ENCODE data around the gene QRSL1. TPM values are rescaled to one million over a fixed set of nuclear protein-coding genes. Genes with fewer than 3 reads are reported as not detected.
A peak's percentile ranks its signal among the peaks of the same experiment; 100 is the strongest.

QRSL1 gene
- total RNA-seq, 4 donors from 2014 or later = 11.4 to 16.4 (median 15.9) TPM

- peaks cover 13 to 17% of the 10 kb centered on the region in 2 donors for H3K4me1 ChIP-seq
- H3K36me3 ChIP-seq = no peaks in the 10 kb centered on the region
- TF ChIP-seq CTCF (IDR thresholded peaks at IDR 0.05) = no peak
- no peak for TF ChIP-seq POLR2A (IDR thresholded peaks at IDR 0.05)
- intact Hi-C loops (cut with DNase I) = no loop called here
- peak overlapping the region; percentile 64 to 73 (median 71) for H3K27ac ChIP-seq
- DNase-seq = no peak
- 61 to 66% methylated on average over 4 of the region's 4 CpGs for WGBS, 2 donors
- no peaks in the 10 kb centered on the region for H3K9me3 ChIP-seq
- H3K27me3 ChIP-seq = no peaks in the 10 kb centered on the region
- no peak overlapping the region for H3K4me3 ChIP-seq (replicated peaks in 1 of 3)
Observed at GRCh38 chr6:106702046-106702445, 72.7 kb downstream of the QRSL1 start.

GRCh38 chr6:106702451-106703110 is 73.2 kb downstream of the QRSL1 start:
- no peak overlapping the region for H3K4me3 ChIP-seq (replicated peaks in 1 of 3)
- DNase-seq = peak; percentile 74 to 79
- no peaks in the 10 kb centered on the region for H3K36me3 ChIP-seq
- H3K27me3 ChIP-seq = no peaks in the 10 kb centered on the region
- H3K4me1 ChIP-seq = peaks cover 13 to 17% of the 10 kb centered on the region in 2 donors
- peak overlapping the region; percentile 64 to 73 (median 71) for H3K27ac ChIP-seq
- intact Hi-C loops (cut with DNase I) = no loop called here
- TF ChIP-seq POLR2A (IDR thresholded peaks at IDR 0.05) = no peak
- TF ChIP-seq CTCF (IDR thresholded peaks at IDR 0.05) = no peak
- WGBS, 2 donors = 20 to 24% methylated on average over 10 of the region's 10 CpGs
- H3K9me3 ChIP-seq = no peaks in the 10 kb centered on the region

GRCh38 chr6:106704327-106704726 is 74.9 kb downstream of the QRSL1 start:
- Histone ChIP-seq H3K9me3 (no peaks in the 10 kb centered on the region), H3K36me3 (no peaks in the 10 kb centered on the region), H3K4me1 (peaks cover 13 to 17% of the 10 kb centered on the region in 2 donors), H3K27ac (no peak overlapping the region), H3K4me3 (replicated peaks in 1 of 3) (no peak overlapping the region), H3K27me3 (no peaks in the 10 kb centered on the region)
- no peak for DNase-seq
- intact Hi-C loops (cut with DNase I) = no loop called here
- 98% methylated on average over 4 of the region's 4 CpGs for WGBS, 2 donors
- no peak for TF ChIP-seq POLR2A (IDR thresholded peaks at IDR 0.05)
- TF ChIP-seq CTCF (IDR thresholded peaks at IDR 0.05) = no peak

- intact Hi-C loops (cut with DNase I) = no loop called here
- no peak for DNase-seq
Observed at GRCh38 chr6:106705156-106705555, 75.8 kb downstream of the QRSL1 start.

More at GRCh38 chr6:106705156-106705555, 75.8 kb downstream of the QRSL1 start:
- Histone ChIP-seq H3K4me3 (replicated peaks in 1 of 3) (no peak overlapping the region), H3K9me3 (no peaks in the 10 kb centered on the region), H3K36me3 (no peaks in the 10 kb centered on the region), H3K27ac (no peak overlapping the region), H3K27me3 (no peaks in the 10 kb centered on the region), H3K4me1 (peaks cover 13 to 17% of the 10 kb centered on the region in 2 donors)
- WGBS, 2 donors = 92 to 95% methylated on average over 6 of the region's 6 CpGs
- TF ChIP-seq CTCF (IDR thresholded peaks at IDR 0.05) (no peak), POLR2A (IDR thresholded peaks at IDR 0.05) (no peak)
